Measurements from ENCODE around the gene FRAS1.
"Not testable (repeated sequence)": the region's sequence is repeated elsewhere in the genome, so short reads cannot be mapped to it uniquely, and the experiment has no call there.

Gene FRAS1

DNA sequence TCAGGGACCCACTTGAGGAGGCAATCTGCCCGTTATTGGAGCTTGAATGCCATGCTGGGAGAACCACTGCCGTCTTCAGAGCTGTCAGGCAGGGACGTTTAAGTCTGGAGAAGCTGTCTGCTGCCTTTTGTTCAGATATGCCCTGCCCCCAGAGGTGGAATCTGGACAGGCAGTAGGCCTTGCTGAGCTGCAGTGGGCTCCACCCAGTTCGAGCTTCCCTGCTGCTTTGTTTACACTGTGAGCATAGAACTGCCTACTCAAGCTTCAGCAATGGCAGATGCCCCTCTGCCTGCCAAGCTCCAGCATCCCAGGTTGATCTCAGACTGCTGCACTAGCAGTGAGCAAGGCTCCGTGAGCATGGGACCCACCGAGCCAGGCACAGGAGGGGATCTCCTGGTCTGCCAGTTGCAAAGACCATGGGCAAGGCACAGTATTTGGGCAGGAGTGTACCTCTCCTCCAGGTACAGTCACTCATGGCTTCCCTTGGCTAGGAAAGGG, 68.8 kb downstream of the FRAS1 start:
- not testable (repeated sequence) for DNase-seq

DNA sequence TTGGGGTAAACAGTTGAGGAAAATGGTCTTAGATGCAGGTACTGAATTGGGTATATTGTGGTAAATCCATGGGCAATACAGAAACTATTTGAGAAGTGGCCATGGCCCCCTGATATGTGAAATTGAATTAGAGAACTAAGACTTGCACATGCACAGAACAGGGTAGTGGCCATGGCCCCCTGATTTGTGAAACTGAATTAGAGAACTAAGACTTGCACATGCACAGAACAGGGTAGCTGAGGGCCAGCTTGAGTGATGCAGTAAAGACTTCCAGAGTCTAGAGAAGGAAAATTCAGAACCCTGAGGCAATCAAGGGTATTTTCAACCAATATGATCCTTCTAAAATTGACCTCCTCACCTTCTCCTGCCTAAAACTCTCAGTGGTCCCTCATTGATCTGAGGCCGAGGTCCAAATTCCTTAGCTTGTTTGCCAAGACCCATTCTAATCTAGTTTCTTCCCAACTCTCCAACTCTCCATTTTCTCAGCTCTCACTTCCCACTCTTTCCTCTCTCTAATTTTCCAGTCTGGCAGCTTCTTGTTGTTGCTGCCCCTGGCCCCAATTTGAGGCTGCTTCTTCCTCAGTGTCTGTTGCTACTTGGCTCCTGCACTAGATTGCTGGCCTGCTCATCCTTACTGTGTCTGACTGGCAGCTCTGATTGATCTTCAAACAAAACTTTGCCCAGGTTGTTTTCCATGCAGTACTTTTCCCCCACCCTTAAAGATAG, 72.4 kb downstream of the FRAS1 start:
- DNase-seq = no peak

DNA sequence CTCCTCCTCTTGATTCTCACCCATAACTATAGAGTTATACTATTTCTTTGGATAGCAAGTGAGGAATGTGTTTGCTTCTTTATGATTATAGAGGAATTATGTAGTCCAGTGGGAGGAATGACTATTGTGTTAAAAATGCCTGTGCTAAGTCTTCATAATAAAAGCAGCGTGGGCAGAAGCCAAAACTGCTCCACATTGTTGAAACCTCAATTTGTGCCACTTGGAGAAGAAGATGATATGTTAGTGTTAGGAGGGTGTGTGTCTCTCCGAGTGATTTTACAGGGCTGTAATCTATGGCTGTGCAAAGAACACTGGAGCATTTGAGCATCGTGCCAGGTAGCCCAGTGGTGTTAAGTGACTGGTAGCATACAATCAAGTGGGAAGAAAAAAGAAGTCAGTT, 74.3 kb downstream of the FRAS1 start:
- no peak for DNase-seq

DNA sequence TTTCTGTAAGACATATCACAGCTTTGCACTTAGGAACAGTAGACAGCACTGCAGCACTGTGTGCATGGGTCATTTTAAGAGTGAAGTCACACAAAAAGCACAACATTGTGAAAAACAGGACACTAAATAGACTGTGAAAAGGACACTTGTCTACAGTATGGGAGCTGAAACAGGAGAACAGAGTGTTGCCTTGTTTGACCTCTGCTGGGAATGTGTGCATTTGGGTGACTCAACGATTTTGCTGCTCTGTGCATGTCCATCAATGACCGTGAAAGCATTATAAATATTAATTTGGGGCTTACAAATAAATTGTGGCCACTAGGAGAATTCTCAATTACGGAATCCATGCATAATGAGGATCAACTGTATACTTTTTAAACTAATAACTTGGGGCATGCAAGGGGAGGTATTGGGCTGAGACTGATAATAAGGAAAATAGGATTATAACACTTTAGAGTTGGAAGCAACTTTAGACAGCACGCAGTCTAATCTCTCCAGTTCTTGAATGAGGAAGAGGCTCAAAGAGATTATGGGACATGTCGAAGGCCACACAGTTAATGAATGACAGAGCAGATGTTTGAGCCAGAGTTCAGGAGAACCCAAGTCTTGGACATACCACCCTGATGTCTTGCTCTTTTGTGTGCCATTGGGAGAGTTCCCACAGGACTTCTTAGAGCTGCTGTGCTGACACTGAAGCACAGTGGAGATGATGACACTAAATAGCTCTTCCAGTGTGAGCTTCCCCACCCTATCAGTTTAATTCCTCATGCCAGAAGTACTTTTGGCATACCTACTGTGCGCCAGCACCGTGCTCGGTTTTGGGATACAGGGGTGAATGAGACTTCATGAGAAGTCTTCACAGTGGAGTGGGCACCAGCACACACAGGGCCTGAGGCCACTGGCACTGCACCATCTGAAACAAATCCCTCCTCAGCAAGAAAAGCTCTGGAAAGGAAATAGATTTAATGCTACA, 79.3 kb downstream of the FRAS1 start:
- DNase-seq = no peak

DNA sequence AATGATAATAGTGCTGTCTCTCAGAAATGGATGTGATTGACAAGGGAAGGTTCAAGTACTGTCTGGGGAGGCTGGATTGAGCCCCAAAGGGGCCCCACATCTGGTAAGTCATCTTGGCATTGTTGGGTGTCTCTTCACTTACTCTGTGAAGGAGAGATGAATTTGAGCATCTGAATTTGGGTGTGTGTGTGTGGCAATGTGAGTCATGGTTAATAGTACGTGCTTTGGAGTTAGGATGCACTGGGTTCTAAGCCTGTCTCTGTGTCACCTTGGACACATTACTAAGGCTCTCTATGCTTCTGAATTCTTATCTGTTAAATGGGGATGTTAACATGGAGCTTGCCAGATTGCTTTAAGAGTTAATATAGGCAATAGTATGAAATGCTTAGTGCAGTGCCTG, 80.4 kb downstream of the FRAS1 start:
- DNase-seq = no peak

DNA sequence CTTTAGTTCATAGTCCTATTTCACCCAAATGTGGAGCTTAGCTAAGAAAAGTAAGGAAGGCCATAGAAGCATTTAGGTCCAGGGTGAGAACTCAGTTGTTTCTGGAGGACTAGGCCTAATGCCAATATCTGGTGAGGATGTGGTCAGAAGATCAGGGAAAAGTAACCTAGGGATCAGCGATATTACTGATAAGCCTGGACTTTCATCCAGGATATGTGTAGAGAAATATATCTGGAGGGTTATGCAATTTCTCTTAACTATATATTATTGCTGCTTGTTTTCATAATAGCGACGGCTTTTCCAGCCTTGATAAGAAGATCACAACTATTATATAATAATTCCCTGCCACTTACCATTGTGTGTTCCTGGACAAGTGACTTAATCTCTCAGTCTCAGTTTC, 81.1 kb downstream of the FRAS1 start:
- no peak for DNase-seq

DNA sequence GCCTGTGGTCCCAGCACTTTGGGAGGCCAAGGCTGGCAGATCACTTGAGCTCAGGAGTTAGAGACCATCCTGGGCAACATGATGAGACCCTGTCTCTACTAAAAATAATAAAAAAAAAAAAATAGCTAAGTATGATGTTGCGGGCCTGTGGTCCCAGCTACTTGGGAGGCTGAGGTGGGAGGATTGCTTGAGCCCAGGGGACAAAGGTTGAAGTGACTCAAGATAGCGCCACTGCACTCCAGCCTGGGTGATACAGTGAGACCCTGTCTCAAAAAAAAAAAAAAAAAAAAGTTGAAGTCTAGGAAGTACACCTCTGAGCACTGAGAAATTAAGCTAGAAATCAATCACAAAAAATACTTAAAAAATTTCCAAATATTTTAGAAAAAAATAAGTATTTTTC, 86.5 kb downstream of the FRAS1 start:
- DNase-seq = no peak

DNA sequence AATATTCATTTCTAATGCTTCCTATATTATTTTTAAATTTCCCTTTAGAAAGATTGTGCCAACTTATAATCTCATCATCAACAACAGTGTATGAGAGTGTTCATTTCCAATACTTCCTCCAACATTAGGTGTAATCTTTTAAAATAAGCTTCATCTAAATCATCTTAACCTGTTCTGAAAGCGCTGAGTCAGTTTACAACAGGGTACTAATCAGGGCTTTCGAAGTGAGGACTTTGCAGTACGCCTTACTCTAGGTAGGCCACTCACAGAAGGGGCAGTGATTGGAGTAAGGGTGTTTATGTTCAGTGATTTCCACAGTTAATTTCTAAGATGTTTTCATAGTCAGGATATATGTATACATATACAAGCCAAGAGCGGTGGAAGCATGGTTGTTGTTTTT, 87.9 kb downstream of the FRAS1 start:
- no peak for DNase-seq

DNA sequence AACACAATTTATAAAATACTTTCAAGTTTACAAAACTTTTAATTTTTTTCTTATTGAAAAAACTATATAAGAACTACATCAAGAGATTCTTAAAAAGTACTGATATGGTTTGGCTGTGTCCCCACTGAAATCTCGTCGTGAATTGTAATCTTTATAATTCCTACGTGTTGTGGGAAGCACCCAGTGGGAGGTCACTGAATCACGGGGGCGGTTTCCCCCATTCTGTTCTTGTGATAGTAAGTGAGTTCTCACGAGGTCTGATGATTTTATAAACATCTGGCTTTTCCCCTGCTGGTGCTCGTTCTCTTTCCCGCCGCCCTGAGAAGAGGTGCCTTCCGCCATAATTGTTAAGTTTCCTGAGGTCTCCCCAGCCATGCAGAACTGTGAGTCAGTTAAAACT, 88.5 kb downstream of the FRAS1 start:
- no peak for DNase-seq

DNA sequence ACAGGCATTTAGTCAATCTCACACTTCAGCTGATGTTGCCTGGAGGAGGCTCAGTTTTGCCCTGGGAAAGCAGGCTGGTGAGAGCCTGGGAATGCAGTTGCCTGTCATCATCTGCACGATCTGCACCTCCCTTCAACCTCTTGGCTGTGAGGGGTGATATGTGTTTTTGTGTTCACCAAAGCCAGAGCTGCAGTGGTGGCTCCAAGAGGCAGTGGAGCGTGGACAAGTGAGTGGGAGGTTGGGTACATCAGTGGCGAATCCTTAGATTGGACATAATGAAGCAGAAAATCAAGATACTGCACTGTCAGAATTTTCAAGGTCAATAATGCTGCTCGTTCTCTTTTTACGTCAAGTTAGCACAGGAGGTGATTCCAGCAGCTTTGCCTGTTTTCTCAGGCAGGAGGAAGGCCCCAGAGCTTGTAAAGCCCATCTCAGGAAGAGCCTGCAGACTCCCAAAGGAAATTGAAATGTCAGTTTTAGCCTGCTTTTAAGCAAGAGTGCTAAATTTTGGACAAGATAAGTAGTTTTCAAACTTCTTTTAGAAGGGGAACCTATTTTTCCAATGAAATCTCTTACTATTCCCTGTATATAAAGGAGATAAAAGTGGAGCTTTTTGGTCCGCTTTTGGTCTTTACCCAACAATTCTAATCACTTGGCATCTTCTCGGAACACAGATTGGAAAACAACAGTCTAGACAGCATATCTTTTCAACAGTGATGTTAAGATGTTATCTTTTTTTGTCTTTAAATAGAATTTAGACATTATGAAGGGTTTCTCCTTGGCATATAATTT, 92.8 kb downstream of the FRAS1 start:
- DNase-seq = no peak

DNA sequence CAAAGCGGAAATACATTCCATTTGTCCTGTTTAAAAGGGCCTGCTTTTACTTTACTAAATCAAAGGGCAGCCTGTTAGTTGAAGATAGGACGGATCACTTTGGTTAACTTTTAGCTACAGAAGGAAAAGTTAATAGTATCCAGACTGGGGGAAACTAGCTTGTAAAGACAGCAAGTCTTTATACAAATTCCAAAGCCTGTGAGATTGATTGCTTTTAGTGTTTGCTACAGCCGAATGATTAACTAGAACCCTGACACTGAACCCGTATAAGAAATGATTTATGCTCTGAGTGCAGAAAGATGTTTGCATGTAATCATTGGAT, 93.4 kb downstream of the FRAS1 start:
- DNase-seq = no peak

DNA sequence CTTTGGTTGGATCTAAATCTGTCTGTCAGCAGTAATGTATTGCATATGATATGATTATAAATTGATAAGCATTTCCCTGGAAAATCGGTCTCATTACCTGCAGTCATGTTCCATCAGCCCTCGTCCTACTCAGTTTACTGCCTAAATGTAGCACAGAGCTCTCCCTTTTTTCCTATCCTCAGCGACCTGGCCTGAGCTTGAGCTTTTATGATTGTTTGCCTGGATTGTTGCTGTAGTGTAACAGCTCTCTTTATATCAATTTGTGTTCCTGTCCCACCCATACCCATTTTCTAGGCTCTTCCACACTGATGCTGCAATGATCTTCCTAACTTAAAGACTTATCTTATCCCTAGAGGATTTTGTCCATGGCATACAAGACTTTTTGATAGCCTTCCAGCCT, 95.7 kb downstream of the FRAS1 start:
- DNase-seq = no peak

DNA sequence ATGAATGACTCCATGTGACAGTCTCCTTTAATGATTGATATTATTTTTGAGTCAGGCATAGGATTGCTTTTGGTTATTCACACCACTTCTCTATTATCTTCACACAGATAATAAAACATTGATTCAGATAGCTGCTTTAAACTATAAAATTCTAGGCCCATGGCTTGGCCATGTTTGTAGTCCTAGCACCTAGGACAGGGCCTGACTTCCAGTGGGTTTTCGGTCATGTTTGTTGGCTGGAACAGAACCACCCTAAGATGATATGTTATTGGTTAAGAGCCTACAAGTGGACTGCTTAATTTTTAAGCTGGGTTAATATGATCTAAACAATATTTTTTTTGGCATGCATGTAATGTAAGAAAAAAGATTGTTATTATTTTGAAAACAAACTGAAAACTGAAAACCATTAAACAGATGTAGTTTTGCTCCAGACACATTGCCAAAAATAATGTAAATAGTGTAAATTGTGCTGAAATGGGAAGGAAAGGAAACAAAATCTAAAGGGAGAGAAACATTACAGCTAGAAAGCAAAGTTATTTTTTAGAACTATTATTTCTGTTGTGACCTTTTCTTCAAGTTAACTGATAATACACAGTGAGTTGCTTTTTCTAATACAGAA, 98.0 kb downstream of the FRAS1 start:
- no peak for DNase-seq

DNA sequence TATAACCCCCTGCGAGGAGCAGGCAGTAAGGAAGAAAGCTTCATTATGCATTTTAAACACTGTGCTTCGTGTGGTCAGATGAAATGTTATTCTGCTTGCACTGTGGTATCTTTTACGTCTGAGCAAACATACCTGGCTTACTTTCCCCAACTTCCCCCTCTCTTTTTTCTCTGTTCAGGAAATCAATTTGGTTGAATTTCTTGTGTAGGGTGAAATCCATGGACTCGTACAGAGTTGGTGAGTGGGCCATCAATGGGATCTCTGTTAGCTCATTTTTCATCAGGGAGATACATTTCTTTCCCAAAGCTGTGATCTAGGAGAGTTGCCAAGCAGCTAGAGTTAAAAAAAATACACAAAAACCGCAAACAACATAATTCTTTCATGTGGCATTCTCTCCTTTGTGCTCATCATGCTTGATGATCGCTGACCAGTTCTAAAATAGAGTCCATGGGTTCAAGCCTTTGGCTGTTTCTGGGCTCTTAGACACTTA, 98.5 kb downstream of the FRAS1 start:
- no peak for DNase-seq

DNA sequence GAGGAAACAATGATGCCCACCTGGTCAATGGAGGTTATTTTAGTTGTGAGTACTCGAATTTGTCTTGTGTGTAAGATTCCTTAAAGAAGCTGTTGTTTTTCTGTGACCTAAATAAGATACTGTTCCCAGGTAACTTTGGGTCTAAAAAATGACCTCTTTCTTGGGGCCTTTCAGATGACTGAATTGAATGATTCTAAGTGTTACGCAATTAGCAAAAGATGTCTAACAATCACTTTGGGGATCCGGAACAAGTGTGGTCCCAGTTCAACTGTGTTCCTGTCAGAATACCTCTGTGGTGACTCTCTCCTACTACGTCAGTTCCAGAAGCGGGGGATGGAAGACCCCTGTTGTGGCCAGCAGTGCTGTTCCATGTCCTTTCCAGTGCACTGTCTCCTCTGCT, 99.4 kb downstream of the FRAS1 start:
- DNase-seq = no peak

DNA sequence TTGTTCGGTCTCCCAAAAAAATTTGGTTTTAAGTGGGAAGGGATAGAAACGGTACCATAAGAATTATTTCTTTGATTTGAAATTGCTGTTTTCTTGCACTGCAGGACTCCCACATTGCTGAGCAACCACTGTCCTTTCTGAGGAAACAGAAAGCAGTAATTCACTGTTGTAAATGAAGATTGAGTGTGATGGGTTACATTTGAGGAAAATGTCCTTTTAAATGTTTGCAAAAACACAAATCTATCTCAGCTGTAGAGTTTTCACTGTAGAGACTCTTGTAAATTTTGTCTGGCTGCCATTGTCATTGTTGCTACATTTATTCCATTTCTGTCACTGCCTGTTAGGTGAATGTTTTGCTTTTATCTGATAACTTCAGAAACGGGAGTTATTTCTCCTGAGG, 105.2 kb downstream of the FRAS1 start:
- no peak for DNase-seq

DNA sequence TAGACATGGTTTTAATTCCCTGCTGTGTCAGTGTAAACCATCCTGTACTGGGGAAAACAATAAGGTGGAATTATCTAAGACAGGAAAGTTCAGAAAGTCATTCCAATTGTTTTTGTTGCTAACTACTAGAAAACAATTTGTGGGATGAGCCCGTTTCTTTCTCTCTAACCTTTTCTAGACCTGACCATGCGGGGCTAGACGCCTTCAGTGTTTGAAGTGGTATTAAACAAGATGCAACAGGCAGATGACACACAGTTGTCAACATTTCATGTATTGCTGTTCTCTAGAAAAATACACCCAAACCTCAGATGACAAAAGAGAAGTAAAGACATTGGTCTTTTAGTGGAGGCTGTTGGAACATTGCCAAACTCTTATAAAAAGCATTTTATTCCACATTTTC, 105.7 kb downstream of the FRAS1 start:
- no peak for DNase-seq

DNA sequence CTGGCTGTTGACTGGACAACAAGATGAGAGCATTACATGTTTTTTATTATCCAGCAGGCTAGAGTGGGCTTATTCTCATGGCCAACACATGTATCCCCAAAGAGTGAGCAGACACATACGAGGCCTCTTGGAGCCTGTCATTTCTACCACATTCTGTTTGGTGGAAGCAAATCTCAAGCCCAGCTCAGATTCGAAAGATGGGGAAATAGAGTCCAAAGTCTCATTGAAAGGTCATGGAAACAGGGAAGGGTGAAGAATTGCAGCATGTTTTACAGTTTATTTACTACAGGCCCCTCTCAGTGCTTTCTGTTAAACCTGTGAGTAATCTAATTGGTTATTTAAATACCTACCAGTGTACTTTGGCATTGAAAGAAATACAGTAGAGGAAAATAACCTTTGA, 108.6 kb downstream of the FRAS1 start:
- DNase-seq = no peak

DNA sequence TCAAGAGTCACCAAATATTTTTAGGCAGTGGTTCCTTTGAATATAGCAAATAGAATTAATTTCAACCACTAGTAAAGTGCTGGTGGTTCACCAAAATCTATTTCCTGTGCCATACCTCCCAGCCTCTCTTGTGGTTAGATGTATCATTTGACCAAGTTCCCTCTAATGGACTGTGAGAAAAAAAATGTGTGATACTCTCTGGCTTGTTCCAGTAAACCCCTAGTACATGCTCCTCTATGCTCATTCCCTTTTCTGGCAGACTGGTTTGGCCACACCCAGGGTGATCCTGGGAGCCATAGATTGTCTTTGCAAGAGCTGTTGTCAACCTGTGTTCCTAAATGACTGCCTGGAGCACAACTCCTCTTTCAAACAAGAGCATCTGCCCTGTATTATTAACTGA, 109.5 kb downstream of the FRAS1 start:
- DNase-seq = peak; percentile 64

DNA sequence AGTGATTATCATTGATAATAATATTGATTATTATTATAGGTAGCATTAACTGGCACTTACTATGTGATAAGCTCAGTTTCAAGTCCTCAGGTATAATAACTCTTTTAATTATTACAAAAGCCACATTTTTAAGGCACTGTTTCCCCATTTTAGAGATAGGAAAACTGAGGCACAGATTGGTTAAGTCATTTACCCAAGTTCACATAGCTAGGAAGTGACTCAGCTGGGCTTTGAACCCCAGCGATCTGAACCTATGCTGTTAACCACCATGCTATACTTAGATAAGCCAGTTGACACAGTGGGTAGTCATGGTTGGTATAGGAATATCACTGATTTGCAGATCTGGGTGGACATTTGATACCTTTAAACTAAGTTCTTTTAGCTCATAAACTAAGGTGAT, 110.4 kb downstream of the FRAS1 start:
- DNase-seq = no peak

DNA sequence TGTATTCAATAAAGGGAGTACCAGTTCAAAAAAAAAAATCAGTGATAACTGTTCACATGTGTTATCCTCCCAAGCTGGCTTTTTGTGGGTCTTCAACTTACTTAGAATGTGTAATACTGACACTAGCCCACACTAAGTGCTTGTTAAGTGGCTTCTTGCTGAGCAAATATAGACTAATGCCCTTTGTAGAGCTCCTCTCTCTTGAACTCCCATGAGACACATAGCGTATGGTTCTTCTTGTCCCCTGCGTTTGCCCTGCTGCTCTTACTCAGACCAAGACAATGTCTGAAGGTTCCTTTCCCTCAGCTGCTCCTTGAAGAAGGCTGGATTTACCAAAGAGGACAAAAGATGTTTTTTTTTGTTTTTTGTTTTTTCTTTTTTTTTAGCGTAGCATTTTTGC, 110.9 kb downstream of the FRAS1 start:
- no peak for DNase-seq

DNA sequence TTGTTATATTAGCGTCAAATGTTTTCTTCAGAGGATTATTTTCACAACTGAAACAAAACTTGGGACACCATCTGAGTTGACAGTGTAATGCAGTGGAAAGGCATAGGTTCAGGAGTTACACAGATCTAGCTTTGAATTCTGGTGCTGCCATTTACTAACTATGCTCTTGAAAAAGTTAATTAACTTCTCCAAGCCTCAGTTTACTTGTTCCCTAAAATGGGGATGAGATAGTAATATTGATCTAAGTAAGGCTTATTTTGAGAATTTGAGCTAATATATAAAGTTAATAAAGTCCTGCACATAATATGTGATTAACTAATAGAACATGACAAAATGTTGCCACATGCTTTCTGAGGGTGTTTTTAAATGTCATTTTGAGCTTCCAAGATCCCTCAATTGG, 112.6 kb downstream of the FRAS1 start:
- no peak for DNase-seq

DNA sequence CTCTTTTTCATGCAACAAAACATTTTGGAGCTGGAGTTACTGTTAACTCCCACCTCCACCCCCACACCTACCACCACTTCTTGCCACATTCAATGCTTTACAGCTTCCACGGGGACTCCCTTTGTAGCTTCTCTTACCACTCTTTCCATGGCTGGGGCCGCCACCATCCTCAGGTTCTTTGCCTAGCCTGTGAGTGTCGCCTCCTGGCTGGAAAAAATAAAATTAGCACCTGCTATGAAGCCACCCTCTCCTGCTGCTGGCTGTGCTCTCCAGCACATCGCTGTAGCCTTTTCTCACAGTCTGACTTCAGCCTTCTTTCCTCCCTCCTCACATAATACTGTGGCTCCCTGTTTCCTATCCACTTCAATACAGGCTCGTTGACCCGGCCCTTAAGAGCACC, 114.4 kb downstream of the FRAS1 start:
- no peak for DNase-seq
